Middle frontal gyrus (tissue), 1 donor: ENCODE data around the gene VPS13A.
"Not testable (repeated sequence)": the region's sequence is repeated elsewhere in the genome, so short reads cannot be mapped to it uniquely, and the experiment has no call there.

ENCODE experiments used
- DNase-seq: peaks from one replicate; pipeline ENCODE4 v3.0.0-alpha.2; 2015; ENCODE audit warnings: low spot score; ENCODE audit errors: extremely low spot score

The VPS13A gene

DNA sequence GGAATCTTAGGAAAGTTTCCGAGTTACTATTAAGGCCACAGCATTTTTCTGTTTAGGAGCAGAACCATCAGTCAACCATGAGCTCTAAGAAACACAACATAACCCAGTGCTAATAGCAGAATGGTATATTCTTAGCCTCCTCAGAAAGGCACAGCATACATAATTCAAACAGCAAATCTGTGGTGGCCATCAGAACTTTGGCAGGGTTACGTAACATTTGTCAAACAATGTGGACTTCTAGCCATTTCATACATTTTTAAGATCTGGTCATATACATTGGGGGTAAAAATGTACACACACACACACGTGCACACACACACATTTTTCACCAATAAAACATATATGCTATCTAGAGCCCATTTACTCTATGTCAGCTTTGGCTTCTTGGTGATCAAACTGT lies 245.6 kb downstream of the VPS13A start:
- DNase-seq, result no peak

DNA sequence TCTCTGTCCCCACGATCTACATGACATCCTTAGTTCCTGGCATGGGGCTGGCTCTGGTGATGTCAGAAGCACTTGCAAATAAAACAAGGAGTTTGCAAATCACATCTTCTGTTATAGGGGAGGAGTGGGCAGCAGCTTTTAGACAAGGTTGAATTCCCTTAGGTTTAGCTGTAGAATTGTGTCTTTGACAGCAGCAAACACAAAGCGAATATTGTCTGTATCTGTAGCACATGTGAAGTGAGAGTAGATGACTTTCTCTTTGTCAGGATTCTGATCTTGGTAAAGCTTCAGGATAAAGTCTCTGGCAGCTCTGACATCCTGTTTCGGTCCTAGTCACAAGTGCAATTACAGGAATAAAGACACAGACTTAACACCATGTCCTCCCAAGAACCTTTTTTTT lies 246.5 kb downstream of the VPS13A start:
- DNase-seq, result no peak

DNA sequence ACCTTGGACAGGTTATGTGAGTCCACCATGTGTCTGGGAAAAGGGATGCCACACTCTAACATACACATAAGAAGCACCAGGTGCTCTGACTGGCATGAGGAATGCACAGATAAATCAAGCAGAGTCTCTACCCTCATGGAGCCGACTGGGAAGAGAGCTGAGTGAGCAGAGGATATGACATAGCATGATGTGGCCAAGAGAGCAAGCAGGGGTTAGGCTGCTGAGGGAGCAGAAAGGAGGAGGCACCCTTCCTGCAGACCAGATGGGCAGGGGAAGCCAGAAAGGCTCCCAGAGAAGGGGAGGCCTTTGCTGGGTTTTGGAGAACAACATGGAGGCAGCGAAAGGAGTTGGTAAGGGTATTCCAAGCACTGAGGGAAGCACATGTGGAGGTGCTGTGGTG lies 247.7 kb downstream of the VPS13A start:
- DNase-seq, result no peak

DNA sequence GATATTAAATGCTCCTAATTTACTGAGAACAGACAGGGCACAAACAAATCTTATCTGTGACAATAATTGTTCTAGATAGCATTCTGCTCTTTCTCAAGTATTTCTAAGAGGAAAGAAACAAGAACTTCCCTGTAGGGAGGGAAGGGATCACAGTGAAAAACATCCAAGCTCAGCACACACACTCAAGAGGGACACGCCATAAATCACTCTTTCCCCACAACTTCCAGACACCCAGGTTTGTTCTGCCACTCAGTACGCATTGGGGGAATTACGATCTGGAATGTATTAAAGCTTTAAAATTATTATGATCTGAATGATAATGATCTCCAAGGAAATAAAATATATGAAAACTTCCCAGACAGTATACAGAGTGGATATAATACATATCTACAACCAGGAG lies 249.4 kb downstream of the VPS13A start:
- DNase-seq, result no peak

DNA sequence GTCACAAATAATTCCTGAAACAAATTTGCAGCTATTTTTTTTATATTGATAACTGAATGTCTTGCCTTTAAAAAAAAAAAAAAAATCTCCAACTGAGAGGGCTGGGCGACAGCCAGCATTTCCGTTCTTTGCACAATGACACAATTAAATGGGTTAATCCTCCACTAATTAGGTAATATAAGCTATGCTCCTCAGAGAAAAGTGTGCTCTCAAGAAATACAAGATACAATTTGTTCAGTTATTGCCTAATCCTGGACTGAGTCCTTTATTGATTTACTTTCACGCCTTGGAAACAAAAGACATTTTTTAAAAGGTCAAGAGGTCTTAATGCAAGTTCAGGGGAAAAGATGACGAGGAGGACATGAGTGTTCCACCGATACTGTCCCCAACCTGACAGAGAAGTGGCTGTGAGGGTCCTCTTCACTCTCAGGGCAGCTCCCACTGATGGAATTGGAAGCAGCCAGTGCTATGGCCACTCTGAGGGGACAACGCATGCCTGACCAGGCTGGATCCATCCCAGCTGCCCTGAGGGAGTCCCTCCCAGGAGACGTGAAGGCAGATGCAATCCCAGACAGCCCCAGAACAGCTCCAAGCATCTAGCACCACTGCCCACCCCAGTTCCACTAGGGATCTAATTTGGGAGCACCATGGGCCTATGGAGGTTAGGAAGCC lies 250.1 kb downstream of the VPS13A start:
- no peak for DNase-seq

DNA sequence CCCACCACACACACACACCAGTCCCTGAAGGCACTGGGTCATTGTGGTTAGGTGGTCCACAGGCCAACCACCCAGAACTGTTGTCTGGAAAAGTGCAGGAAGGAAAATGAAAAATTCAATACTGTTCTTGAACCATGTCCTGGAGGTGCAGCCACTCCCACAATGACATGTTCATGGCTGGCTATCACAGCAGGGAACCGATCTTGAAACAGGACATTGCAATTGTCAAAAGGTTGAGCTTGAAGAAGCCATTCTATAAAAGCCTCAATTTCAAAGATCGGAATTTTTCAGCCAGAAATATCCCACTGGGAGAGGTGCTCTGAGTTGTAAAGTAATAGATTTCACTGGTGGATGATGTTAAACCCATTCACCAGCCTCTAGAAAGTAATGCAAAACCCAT lies 252.6 kb downstream of the VPS13A start:
- no peak for DNase-seq

DNA sequence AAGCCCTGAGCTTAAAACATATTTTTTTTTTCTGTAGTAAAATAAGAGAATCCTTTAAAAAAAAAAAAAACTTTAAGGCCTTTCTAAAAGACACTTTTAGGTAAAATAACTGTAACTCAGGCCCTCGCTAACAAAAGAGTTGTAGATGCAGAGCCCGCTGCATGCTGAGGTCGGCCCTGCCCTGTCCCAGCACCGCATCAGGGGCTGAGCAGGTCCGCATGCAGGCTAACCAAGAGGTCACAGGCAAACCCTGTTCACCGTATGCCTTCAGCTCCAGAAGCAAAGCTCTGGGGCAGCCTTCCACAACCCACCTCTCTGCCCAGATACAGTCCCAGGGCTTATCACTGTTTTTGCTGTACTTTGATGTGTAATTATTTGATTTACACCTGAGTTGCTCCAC lies 254.7 kb downstream of the VPS13A start:
- DNase-seq, result no peak

DNA sequence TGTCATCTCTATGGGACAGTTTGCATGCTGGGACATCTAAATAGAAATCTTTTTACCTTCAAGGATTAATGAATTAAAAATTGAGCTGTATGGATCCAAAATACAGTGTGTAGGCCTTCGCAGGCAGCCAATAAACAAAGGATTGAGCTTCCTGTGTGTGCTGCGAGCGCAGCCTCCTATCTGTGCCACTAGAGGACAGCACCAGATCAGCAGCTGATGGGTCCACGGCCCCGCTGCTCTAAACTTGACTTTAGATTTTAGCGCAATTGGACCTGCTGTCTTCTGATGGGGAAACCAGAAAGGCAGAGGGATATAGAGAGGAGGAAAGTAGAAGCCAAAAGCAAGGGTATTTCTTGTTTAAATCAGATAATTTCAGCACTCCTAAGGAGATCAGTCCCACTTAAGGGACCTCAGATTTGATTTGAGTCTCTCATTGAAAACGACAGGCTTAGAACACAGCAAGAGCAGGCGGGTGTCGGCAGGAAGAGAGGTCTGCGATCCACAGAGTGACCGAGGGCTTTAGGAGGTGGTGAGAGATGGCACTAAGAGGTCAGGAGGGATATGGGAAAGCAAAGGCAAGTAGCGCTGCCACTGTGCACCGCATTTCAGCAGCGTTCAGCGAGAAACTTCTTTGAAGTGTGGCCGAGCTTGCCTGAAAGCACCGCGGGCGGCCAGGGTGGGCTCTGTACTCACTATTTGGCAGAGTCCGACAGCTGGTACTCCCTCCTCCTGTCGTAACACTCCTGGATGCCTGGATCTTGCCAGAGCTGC lies 256.5 kb downstream of the VPS13A start:
- peak; percentile 69 for DNase-seq

DNA sequence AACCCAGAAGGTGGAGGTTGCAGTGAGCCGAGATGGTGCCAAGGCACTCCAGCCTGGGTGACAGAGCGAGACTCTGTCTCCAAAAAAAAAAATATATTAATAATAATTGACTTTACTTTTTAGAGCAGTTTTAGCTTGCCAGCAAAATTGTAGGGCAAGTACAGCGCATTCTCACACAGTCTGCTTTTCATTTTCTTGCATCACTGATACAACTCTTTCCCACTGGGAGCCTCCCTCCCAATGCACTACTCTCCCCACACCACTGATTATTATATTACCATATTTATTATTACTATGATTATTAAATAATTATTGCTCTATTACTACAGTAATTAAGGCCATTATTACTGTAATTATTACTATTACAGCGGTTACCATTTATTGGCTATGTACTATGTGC lies 257.9 kb downstream of the VPS13A start:
- DNase-seq, result no peak

DNA sequence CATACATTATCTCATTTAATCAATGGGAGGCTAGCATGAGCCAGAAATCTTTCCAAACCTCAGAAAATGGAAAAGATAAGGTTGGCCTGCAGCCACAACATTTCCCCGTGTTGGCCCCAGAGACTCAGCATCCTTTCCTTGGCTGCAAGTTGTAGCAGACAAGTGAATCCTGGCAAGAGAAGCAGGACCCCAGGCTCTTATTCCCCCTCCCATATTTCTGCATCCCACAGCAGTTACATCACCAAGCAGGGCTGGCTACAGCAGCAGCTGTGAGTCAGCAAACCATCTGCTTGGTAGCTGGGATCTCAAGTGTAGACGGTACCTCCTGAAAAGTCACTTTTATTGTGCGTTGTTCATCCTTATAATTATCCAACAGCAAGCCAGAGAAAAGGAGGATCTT lies 258.4 kb downstream of the VPS13A start:
- DNase-seq, result no peak

DNA sequence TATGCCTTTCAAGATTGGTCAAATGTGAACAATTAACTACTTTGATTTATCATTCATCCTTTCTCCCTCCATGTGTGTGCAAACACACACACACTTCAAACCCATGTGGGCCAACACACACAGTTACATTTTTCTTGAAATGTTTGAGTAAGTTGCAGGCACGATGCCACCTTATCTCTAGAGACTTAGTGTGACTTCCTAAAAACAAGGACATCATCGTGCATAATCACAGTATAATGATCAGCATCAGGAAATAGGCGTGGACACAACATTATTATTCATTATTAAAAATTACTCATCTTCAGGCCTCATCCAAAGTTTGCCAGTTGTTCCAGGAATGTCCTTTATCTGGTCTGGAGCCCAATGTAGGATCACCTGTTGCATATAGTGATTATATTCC lies 261.3 kb downstream of the VPS13A start:
- no peak for DNase-seq

DNA sequence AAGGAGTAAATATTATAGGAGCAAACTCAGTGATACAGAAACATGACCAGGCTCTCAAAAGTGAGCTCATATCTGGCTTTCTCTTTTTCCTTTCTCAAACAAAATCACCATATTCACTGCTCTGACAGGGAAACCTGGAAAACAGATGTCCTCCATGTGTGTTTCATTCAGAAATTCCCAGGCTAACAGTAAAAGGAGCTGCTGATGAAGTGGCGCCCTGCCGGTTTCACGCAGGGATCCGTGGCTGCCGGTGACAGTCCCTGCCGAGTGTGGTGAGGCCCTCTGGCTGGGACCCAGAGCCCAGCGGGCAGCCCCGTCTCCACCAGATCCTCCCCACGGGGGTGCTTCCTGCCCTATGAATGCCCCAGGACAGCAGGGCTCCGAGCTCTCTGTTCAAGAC lies 262.7 kb downstream of the VPS13A start:
- DNase-seq, result no peak

DNA sequence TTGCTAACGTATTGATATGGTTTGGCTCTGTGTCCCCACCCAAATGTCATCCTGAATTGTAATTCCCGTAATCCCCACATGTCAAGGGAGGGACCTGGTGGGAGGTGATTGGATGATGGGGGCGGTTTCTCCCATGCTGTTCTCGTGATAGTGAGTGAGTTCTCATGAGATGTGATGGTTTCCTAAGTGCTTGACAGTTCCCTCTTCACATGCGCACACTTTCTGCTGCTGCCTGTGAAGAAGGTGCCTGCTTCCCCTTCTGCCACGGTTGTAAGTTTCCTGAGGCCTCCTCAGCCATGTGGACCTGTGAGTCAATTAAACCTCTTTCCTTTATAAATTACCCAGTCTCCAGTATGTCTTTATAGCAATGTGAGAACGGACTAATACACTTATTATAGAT lies 263.8 kb downstream of the VPS13A start:
- DNase-seq, result not testable (repeated sequence)

DNA sequence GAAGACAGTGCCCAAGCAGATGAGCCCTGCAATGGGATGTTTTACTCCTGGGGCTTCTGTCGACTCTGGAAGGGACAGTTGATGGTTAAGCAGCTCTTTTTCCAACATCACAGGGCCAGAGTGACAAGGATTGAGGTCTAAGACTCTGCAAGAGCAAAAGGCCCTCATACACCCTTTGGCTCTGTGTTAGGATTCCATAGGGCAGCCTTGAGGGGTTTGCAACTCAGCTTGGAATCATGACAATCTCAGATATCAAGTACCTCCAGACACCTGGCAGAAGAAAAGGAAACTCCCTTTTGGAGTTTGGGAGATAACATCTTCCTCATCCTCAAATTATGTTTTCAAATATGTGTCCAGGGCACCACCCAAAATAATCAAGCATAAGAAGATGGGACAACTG lies 265.1 kb downstream of the VPS13A start:
- DNase-seq, result no peak

DNA sequence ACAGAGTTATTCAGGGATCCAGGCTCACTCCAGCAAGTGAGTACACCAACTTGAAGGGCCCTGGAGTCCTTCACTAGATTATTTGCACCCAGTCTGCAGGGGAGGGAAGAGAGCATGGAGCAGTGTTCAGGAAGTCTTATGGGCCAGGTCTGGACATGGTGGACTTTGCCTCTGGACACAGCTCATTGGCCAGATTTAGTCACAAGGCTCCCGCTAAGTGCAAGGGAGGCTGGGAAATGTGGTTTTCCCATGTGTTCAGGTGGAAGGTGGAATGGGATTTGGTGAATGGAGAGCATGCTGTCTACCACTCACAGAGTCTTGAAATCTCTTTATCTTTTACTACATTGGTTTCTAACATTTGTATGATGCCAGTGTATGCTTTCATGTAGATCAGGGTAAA lies 270.3 kb downstream of the VPS13A start:
- DNase-seq, result no peak

DNA sequence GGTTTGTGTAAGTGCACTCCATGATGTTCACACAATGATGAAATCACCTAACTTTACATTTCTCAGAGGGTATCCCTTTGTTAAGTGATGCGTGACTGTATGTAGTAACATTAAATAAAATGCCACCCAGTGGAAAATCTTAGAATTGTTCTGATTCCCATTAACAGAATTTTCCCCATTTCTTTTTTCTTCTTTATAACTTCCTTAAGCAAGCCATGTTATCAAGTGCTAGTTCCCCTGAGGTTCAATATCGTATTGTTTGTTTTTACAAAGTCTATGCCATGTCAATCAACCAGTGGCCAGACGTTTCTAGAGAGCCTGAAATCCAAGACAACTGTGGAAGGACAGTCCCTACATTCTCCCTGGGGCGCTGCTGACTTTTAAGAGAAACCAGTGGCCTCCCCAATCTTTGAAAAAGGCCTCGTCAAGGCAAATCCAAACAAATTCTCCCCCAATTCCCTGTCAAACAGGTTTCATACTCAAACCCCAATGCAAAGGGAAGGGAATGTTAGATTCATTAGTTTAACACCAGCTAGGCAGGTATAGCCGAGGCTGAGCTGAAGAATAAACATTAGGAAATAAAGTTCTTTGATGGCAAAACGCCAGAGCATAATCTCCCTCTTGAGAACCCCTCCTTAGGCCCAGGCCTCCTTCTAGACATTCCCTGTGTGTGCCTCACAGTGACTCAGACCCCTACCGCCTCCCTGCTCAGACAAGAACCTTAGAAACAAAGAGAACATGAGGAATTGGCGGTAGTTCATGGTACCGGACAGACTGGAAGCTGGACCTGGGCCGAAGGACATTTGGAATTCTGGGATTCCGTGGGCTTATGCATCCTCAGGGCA lies 272.1 kb downstream of the VPS13A start:
- DNase-seq, result no peak

DNA sequence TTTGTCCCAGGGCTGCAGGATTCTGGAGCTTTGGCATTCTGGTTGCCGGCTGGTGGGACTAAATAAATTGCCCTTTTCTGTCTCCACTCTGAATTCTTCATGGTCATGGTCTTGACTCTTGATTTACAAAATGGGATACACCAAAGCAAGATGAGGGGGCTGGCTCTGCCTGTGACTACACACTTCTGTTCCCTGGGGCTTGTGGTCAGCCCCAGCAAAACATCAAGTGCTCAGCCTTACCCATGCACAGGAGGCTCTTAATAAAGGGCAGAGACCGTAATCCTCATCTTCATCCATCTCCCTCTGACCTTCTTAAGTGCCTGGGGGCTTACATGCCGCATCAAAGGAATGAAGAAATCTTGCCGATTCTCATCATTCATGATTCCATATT lies 272.7 kb downstream of the VPS13A start:
- DNase-seq, result no peak

DNA sequence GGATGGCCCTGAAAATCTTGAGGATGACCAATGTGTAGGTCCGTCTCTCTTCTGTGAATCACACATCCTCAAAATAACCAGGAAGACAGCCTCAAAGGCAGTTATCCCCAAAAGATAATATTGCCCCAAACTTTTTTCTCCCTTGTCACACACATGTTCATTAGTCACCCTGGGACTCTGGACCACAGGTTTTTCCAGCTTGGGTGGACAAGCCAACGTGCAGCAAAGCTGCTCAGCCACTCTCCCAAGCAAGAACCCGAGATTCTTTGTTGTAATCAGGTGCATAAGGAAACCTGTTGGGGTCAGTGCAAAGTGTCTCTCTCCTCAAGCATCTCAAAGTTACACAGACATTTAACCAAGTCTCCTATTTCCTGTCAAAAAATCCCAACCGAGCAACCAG lies 274.2 kb downstream of the VPS13A start:
- DNase-seq, result no peak

DNA sequence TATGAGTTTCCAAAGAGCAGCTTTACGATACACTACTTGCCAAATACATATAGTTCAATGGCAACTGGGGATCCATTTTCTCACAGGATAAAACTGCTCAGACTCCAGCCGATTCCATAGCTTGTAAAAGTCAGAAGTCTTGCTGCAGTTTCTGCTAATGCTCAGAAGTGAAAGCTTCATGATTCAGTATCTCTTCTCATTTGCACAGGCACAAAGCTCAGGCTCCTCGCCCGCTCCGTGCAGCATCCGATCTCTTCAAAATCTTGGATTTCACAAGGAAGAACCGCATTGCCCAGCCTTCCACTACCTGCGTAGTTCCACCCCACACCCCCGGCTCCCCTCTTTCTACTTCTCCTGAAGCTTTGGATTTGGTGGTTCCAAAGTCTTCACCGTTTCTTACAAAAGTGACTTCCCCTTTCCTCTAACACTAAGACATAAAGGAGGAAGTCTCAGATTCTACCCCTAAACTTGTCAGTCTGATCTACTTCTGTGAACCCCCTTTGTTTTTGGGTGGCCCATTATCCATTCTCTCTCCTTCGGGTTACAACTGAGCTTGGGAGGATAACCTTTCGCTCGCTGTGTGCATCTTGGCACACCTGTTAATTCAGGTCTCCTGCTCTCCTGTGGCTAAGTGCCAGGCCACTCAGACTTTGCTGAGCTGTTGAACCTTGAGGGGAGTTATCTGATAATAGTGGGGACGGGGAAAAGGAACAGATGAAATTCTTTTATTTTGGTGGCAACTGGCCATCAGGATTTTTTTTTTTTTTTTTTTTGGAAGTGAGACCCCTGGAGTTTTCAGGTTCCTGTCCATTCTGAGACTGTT lies 276.7 kb downstream of the VPS13A start:
- DNase-seq, result no peak

DNA sequence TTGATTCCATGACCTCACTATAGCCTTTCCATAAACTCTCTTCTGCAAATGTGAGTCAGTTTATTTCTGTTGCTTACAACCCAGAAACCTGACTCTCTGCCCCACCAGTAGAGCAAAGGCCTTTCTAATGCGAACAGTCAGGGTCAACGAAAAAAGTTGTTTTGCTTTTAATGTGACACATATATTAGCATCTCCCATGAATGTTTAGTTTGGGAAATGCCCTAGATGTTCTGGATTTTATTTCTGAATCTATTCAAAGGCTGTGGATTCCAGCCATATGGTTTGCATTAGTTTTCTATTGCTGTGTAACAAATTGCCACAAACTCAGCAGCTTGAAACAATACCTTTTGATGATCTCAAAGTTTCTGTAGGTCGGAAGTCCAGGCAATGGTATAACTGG lies 277.3 kb downstream of the VPS13A start:
- no peak for DNase-seq

DNA sequence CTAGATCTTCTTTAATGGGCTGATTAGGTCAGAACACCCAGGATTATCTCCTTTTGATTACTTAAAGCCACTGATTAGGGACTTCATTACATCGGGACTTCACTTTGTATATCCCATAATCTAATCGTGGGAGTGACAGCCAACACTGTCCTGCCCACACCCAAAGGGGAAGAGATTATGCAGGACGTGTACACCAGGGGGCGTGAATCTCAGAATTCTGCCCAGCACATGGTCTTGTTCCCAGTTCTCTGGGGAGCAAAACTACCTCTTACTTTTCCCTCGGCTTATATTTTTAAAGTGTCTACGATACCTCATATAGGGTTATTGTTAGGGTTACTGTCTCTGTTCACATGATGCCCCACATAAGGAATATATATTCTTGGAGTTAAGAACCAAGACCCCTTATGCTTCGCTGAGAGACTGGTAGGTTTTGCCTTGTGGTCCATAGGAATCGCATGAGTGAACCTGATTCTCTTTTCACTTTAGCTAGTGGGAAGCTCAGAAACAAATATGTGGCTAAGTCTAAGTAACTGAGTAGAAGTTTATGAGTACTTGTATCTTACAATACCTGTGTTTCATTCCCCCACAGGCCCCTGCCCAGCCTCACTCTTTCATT lies 278.1 kb downstream of the VPS13A start:
- DNase-seq, result no peak
